ENCODE measurements around the gene TEAD2.

The TEAD2 gene

DNA sequence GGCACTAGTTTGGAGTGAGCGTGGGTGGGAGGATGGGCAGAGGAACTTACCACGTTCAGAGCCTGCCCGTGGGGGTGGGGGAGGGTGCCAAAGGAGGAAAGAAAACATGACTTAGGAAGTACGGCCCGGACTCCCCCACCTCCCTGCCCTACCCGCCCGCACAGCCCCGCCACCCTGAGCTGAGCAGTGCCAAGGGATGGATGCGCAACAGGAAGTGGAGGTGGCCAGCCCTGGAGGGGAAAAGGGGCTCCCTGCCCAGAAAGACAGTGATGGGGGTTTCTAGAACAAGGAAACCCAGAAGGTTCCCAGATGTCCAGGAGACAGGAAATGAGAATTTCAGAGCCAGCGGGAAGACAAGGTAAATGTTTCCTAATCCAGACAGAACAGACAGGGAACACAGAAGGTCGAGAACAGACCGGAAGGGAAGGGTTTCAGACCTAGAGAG, 6.3 kb downstream of the TEAD2 start:
- no peak for TF ChIP-seq CTCF (IDR thresholded peaks at IDR 0.05; ENCODE audit: control extremely low read depth, extremely low read depth, low read depth, missing control alignments)
- DNase-seq (ENCODE audit: extremely low spot score), result no peak
- POLR2A ChIA-PET, result no interaction called here
- CTCF ChIA-PET, result interaction anchor here (1.2 to 1.4 kb wide), 2 partner anchors 11 to 215 kb away, joined by 3 read pairs; no protein-coding TSS in a partner anchor

DNA sequence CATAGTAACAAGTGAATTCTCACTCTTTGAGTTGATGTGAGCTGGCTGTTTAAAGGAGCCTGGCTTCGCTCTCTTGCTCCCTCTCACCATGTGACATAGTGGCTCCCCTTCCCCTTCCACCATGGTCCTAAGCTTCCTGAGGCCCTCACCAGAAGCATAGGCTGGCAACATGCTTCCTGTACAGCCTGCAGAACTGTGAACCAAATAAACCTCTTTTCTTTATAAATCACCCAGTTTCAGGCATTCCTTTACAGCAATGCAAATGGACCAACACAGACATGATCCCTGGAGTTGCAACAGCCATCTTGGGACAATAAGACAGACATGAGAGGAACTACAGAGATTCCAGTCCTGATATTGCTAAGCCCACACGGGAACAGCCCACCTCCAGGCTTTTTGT, 12.6 kb downstream of the TEAD2 start:
- no peak for TF ChIP-seq CTCF (IDR thresholded peaks at IDR 0.05; ENCODE audit: control extremely low read depth, extremely low read depth, low read depth, missing control alignments)
- DNase-seq (ENCODE audit: extremely low spot score), result no peak
- CTCF ChIA-PET, result interaction anchor here (0.9 to 1.6 kb wide), 4 partner anchors 9 to 224 kb away, joined by 3 to 7 read pairs (median 4); no protein-coding TSS in a partner anchor
- POLR2A ChIA-PET, result no interaction called here

- DNase-seq (ENCODE audit: extremely low spot score), result no peak
- POLR2A ChIA-PET, result interaction anchor here (0.5 to 0.6 kb wide), 2 partner anchors 58 to 198 kb away, joined by 4 to 5 read pairs; no protein-coding TSS in a partner anchor
- no peak for TF ChIP-seq CTCF (IDR thresholded peaks at IDR 0.05; ENCODE audit: control extremely low read depth, extremely low read depth, low read depth, missing control alignments)
- CTCF ChIA-PET, result interaction anchor here (0.9 to 2.2 kb wide), 8 partner anchors 9 to 223 kb away, joined by 3 to 8 read pairs (median 4); no protein-coding TSS in a partner anchor
Observed at GRCh38 chr19:49348305-49349189, 13.7 kb downstream of the TEAD2 start.

DNA sequence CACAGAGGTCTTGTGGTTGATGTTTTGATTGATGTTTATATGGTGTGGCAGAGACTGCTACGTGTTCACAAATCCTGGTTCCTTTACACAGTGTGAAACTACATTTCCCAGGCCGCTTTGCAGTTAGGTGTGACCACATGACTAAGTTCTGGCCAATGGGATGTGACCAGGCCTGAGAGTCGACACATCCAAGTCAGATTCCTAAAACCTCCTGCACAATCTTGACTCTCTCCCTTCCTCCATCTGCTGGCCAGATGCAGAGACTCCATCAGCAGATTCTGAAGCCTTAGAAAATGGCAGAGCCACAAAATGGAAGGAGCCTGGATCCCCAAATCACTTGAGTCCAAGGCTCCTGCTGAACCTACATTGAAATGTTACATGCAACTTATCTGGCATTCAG, 14.4 kb downstream of the TEAD2 start:
- no peak for TF ChIP-seq CTCF (IDR thresholded peaks at IDR 0.05; ENCODE audit: control extremely low read depth, extremely low read depth, low read depth, missing control alignments)
- no peak for DNase-seq (ENCODE audit: extremely low spot score)
- ChIA-PET CTCF (interaction anchor here (1.0 to 2.2 kb wide), 4 partner anchors 12 to 47 kb away, joined by 4 to 8 read pairs (median 4); no protein-coding TSS in a partner anchor), POLR2A (interaction anchor here (0.6 kb wide), 1 partner anchor 197 kb away, joined by 5 read pairs; no protein-coding TSS in a partner anchor)

DNA sequence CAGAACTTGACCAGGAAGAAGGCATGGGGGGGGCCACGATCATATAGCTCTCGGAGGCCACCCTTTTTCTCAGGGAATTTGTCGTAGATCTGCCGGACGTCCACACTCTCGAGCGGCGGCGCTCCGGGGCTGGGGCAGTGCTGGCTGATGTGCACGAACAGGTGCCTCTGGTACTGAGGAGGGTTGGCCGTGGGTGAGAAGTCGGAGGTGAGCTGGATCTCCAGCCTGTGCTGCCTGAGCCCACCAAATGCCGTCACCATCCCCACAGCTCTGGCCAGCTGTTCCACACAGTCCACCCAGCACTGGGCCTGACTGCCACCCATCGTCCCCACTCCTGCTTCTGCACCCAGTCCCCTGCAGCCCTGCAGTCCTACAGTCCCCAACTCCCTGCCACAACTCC, 15.0 kb downstream of the TEAD2 start:
- TF ChIP-seq CTCF (IDR thresholded peaks at IDR 0.05; ENCODE audit: control extremely low read depth, extremely low read depth, low read depth, missing control alignments), result no peak
- DNase-seq (ENCODE audit: extremely low spot score), result no peak
- CTCF ChIA-PET, result interaction anchor here (1.7 to 2.2 kb wide), 2 partner anchors 20 to 46 kb away, joined by 4 to 8 read pairs; no protein-coding TSS in a partner anchor
- POLR2A ChIA-PET, result no interaction called here

DNA sequence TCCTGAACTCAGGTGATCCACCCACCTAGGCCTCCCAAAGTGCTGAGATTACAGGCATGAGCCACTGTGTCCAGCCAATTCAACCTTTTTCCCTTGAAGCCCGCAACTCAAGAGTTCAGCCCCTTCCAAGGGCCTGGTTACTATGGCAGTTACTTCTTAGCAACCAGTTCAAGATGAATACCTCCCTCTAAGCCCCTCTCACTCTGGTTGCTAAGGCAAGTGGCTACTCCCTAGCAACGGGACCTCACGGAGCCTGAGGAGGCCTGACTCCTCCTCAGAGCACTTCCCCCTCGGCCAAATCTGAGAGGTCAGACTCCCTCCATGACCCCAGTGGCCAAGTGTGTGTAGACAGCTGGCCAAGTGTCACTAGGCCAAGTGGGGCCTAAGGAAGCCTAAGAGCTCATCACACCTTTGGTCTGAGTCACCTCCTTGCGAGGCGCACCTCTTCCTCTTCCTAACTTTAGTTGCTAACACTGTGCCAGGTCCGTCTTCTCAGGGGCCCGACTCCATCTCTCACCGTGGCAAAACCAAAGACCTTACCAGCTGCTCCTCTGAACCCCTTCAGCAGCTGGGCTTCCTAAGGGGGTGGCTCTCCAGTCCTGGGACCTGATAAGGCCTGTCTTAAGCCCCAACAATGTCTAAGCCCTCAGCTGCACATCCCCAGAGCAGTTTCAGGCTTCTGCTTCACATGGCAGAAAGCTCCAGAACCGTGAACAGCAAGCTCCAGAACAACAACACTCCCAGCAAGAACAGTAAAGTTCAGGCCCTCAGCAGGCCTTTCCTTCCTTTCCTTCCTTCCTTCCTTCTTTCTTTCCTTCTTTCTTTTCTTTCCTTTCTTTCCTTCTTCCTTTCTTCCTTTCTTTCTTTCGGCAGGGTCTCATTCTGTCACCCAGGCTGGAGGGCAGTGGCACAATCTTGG, 17.5 kb downstream of the TEAD2 start:
- DNase-seq (ENCODE audit: extremely low spot score), result no peak
- POLR2A ChIA-PET, result no interaction called here
- CTCF ChIA-PET, result interaction anchor here (1.1 kb wide), 2 partner anchors 11 to 16 kb away, joined by 3 to 4 read pairs; no protein-coding TSS in a partner anchor
- TF ChIP-seq CTCF (IDR thresholded peaks at IDR 0.05; ENCODE audit: control extremely low read depth, extremely low read depth, low read depth, missing control alignments), result no peak
